ENCODE data around the gene ID1. TPM values are rescaled to one million over a fixed set of nuclear protein-coding genes. Genes with fewer than 3 reads are reported as not detected.

Gene ID1
- total and polyA plus RNA-seq, 2 of the 13 experiments (the other 11 are each of a cell fraction or from before 2014, with no cell fraction given) = 320 to 419 TPM

GRCh38 chr20:31595380-31595653, 9.8 kb upstream of the ID1 start (continued):
- TF ChIP-seq ZBTB7A (CRISPR knock-in tag; IDR thresholded peaks at IDR 0.05) (peak; percentile 2; the same call in 1 of the 2 replicates), ZNF589 (CRISPR knock-in tag; conservative IDR thresholded peaks at IDR 0.05) (no peak), ZSCAN12 (CRISPR knock-in tag; IDR thresholded peaks at IDR 0.05) (no peak), ZNF253 (CRISPR knock-in tag; IDR thresholded peaks at IDR 0.05; ENCODE audit: borderline replicate concordance) (no peak), ZNF784 (CRISPR knock-in tag; IDR thresholded peaks at IDR 0.05; ENCODE audit: borderline replicate concordance) (0 out of 2 replicates have a peak, but pooled peaks have one; percentile 39), ZNF24 (IDR thresholded peaks at IDR 0.05) (no peak), GTF3A (CRISPR knock-in tag; conservative IDR thresholded peaks at IDR 0.05) (no peak), POGK (CRISPR knock-in tag; conservative IDR thresholded peaks at IDR 0.05) (no peak), ZNF788 (CRISPR knock-in tag; IDR thresholded peaks at IDR 0.05; ENCODE audit: borderline replicate concordance) (0 out of 2 replicates have a peak, but pooled peaks have one; percentile 15), MYNN (CRISPR knock-in tag; IDR thresholded peaks at IDR 0.05; ENCODE audit: low read depth) (no peak), ZNF674 (CRISPR knock-in tag; IDR thresholded peaks at IDR 0.05; ENCODE audit: low read depth) (no peak), ZNF431 (CRISPR knock-in tag; IDR thresholded peaks at IDR 0.05; ENCODE audit: borderline replicate concordance, low read depth) (no peak), ZNF75D (CRISPR knock-in tag; IDR thresholded peaks at IDR 0.05; ENCODE audit: borderline replicate concordance) (peak; percentile 76; the same call in 1 of the 2 replicates), ZNF615 (CRISPR knock-in tag; IDR thresholded peaks at IDR 0.05; ENCODE audit: borderline replicate concordance) (peak; percentile 55; the same call in 1 of the 2 replicates), BHLHE40 (IDR thresholded peaks at IDR 0.05; ENCODE audit: low read length) (no peak), ZMAT5 (CRISPR knock-in tag; IDR thresholded peaks at IDR 0.05; ENCODE audit: borderline replicate concordance, low read depth) (no peak), SNAPC5 (CRISPR knock-in tag; IDR thresholded peaks at IDR 0.05; ENCODE audit: borderline replicate concordance) (0 out of 2 replicates have a peak, but pooled peaks have one; percentile 42), ARNT2 (CRISPR knock-in tag; IDR thresholded peaks at IDR 0.05; ENCODE audit: low read depth) (no peak), ZNF3 (CRISPR knock-in tag; IDR thresholded peaks at IDR 0.05) (0 out of 2 replicates have a peak, but pooled peaks have one; percentile 57), REST (IDR thresholded peaks at IDR 0.05; ENCODE audit: borderline replicate concordance in 1 of 2, low read depth in 1 of 2, low read length in 2 of 2) (no peak; a peak in 2 of 4 replicates), TAF15 (IDR thresholded peaks at IDR 0.05; ENCODE audit: low read depth, low read length, poor library complexity, severe bottlenecking) (no peak), CHD2 (IDR thresholded peaks at IDR 0.05; ENCODE audit: low read depth, low read length) (no peak)

Measured in HepG2 (cell line).